GM21447 (cell line): ENCODE results near the gene GUCY1B1.

Experiments used
- ATAC-seq: cut with Tn5 transposase; IDR thresholded peaks from one replicate; pipeline ENCODE4 v1.9.1; 2021; ENCODE audit not compliant: unreplicated experiment

Gene GUCY1B1

GRCh38 chr4:155758481-155759371, at the start of gene GUCY1B1:
GUCY1B1 (plus strand) TSS chr4:155759021; CDS start chr4:155759141, 120 bp downstream.
- ATAC-seq: peak; percentile 97

DNA sequence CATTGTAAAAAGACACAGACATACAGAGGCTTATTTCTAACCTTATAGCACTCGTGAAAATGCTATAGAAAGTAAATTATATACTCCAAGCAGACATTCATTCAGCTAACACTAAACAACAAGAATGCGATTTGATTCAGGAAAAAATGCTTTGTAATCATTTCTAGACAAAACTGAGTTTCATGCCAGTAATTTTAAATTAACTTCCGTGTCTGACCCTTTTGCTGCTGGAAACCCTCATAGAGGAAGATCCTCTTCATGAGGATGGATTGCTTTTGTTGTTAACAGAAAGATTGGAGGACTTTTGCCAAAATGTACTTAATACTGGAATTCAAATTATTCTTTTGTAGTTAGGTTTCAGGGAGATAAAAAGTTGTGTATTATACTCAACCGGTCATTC, 48.9 kb upstream of the GUCY1B1 start:
- no peak for ATAC-seq

DNA sequence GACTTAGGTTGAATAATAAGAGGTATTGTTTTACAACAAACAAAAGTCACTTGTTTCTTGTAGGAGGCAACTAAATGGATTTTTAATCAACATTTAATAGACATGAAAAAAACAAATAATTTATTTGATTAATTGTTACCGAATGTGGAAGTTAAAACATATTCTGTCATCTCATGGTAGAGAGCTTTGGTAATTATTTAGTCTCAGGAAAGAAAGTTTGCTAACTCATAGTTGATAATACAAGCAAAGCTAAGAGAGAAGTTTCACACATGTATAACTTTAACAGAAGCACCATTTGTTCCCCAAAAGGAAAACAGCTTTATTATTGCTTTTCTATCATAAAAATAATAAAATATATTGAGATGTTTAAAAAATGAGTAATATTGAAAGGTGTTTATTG, 47.3 kb upstream of the GUCY1B1 start:
- no peak for ATAC-seq

DNA sequence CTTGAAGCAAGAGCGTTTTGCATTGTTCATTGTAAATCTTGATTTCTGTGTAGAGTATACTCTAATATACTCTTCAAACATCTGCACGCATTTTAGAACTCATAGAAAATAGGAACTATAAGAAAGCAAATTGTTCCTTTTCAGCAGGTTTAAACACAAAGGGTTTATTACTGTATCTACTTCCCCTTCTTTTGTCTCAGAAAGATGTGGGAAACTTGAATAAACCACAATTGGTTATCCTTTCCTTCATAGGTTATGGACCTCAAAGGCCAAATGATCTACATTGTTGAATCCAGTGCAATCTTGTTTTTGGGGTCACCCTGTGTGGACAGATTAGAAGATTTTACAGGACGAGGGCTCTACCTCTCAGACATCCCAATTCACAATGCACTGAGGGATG, 46.0 kb upstream of the GUCY1B1 start:
- no peak for ATAC-seq

DNA sequence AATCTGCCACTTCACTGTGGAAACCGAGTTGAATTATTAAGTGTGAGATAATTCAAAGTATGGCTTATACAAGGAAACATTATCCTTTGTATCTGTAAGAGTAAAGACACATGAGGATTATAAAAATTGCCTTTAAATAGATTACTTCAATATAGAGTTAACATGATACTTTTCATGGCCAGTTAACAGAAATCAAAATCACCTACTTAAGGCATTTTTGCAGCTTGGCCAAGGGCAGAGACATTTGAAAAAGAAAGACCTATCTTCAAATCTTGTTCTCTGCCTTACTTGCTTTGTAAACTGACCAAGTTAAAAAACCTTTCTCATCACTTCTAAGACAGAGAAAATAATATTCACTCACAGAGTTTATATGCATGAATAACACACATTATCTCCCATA, 44.9 kb upstream of the GUCY1B1 start:
- no peak for ATAC-seq

DNA sequence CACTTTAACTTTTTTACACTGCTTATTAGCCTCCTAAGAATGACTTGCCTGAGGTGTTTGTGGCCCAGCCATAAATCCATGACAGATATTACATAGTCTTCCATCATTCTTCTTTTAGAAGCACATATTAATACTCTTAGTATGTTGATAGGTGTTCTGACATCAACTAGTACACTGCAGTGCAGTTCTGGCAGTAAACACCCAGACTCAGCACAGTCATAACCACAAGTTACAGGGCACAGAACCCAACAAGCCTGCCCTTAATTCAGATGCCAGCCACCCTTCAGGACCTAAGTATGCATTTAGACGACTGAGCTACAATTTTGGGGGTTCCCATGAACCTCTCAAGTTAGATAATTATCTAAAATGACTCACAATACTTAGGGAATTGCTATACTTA, 36.5 kb upstream of the GUCY1B1 start:
- no peak for ATAC-seq

- no peak for ATAC-seq
Measured at GRCh38 chr4:155722816-155723499, 35.9 kb upstream of the GUCY1B1 start.

GRCh38 chr4:155724731-155725130, 34.1 kb upstream of the GUCY1B1 start:
- no peak for ATAC-seq

- no peak for ATAC-seq
Measured at GRCh38 chr4:155734065-155734464, 24.8 kb upstream of the GUCY1B1 start.

GRCh38 chr4:155734951-155735350, 23.9 kb upstream of the GUCY1B1 start:
- no peak for ATAC-seq

- ATAC-seq: no peak
Measured at GRCh38 chr4:155735496-155735895, 23.3 kb upstream of the GUCY1B1 start.

DNA sequence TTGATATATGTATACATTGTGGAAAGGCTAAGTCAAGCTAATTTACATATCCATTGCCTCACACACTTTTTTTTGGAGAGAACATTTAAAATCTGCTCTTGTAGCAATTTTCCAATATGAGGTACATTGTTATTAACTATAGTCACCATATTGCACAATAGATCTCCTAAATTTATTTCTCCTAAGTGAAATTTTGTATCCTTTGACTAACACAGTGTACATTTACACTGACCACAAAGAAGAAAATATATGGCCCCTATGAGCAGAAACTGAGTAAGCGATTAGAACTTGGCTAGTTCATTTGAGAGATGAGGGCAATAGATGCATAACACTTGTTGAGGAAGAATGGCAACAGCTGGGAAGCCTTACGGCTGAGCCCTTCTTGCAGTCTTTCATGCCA, 20.3 kb upstream of the GUCY1B1 start:
- ATAC-seq: no peak

DNA sequence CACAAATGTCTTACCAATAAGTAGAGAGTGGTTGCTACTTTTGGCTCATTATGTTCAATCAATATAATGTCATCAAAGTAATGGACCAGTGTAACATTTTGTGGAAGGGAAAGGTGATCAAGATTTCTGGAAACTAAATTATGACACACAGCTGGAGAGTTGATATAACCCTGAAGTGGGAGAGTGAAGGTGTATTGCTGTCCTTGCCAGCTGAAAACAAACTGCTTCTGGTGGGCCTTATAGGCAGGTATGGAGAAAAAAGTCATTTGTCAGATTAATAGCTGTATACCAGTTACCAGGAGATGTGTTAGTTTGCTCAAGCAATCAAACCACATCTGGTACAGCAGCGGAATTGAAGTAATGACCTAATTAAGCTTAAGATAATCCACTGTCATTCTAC, 17.3 kb upstream of the GUCY1B1 start:
- ATAC-seq: no peak

GRCh38 chr4:155742310-155743015, 16.4 kb upstream of the GUCY1B1 start:
- ATAC-seq: no peak

- no peak for ATAC-seq
Measured at GRCh38 chr4:155745984-155746383, 12.8 kb upstream of the GUCY1B1 start.

- ATAC-seq: no peak
Measured at GRCh38 chr4:155748039-155748438, 10.8 kb upstream of the GUCY1B1 start.

GRCh38 chr4:155749041-155749440, 9.8 kb upstream of the GUCY1B1 start:
- no peak for ATAC-seq

DNA sequence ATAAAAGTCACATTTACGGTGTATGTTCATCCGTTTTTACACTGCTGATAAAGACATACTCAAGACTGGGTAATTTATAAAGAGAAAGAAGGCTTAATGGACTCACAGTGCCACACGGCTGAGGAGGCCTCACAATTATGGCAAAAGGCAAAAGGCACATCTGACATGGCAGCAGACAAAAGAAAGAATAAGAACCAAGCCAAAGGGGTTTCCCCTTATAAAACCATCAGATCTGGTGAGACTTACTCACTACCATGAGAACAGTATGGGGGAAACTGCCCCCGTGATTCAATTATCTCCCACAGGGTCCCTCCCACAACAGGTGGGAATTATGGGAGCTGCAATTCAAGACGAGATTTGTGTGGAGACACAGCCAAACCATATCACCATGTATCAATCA, 7.3 kb upstream of the GUCY1B1 start:
- no peak for ATAC-seq

GRCh38 chr4:155757745-155758265, 1.0 kb upstream of the GUCY1B1 start:
- ATAC-seq: no peak

DNA sequence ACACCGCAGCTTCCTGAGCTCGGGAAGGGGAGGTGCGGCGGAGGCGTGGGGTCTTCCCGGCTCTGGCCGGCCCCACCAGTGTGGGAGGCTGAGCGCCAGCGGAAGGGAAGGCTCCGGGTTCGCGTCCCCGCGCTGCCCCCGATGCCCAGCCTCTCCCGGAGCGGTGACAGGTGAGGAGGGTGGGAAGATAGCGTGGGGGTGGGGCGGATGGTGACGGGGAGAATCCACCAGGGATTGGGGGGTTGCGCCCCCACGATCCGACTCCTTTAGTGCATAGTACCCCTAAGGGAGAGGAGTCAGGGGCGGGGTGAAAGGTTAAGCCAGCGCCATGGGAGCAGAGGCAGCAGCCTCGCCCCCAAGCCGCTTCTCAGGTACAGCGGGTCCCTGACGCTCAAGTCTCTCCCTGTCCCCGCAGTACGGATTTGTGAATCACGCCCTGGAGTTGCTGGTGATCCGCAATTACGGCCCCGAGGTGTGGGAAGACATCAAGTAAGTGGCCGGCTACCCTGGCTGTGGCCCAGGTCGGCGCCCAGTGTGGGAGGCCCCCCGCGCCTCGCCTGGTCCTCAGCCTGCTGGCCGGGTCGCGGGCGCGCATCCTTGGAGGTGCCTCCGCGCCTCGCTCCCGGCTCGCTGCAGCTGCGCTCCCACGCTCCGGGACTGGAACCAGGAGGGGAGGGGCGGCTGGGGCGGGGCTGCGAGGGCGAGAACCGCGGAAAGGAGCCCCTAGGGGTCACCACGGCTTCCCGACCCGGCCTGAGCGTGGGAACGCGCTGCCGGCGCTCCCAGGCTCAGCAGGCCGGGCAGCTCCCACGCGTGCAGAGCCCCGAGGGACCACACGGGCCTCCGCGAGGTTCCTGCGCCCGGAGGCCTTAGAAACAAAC, 791 bp downstream of the GUCY1B1 start:
- ATAC-seq: peak; percentile 27
